BLaER1 treated with 17β-estradiol and CSF1 and Interleukin-3, amounts not matched to agents 10 nM and 100 nM (cell line): ENCODE data around the gene GCA.

Source experiments
- H3K27ac ChIP-seq, 11 experiments: shearing (Covaris generic); formaldehyde crosslinking; 2 replicates each; pipeline ENCODE4 v1.8.1; 2022
- H3K27me3 ChIP-seq, 11 experiments: shearing (Covaris generic); formaldehyde crosslinking; 2 replicates each; pipeline ENCODE4 v1.8.1; 2022
- H3K36me3 ChIP-seq, 11 experiments: shearing (Covaris generic); formaldehyde crosslinking; 2 replicates each; pipeline ENCODE4 v1.8.1; 2022
- H3K4me1 ChIP-seq, 10 experiments: shearing (Covaris generic); formaldehyde crosslinking; 2 replicates each; pipeline ENCODE4 v1.8.1; 2022
- H3K4me2 ChIP-seq, 11 experiments: shearing (Covaris generic); formaldehyde crosslinking; 2 replicates each; pipeline ENCODE4 v1.8.1; 2022
- H3K4me3 ChIP-seq, 10 experiments: shearing (Covaris generic); formaldehyde crosslinking; 2 replicates each; pipeline ENCODE4 v1.8.1; 2022
- H3K9ac ChIP-seq, 11 experiments: shearing (Covaris generic); formaldehyde crosslinking; 2 replicates each; pipeline ENCODE4 v1.8.1; 2022
- H3K9me3 ChIP-seq, 11 experiments: shearing (Covaris generic); formaldehyde crosslinking; replicated peaks in 1 of 11; 2 replicates each; pipeline ENCODE4 v1.8.1; 2022
- H4K20me1 ChIP-seq, 11 experiments: shearing (Covaris generic); formaldehyde crosslinking; 2 replicates each; pipeline ENCODE4 v1.8.1; 2022
- Cebpa-rat ChIP-seq, 11 experiments: shearing (Covaris generic); IDR thresholded peaks; 2 replicates each; pipeline ENCODE4 v1.8.1; 2022

The GCA gene

DNA sequence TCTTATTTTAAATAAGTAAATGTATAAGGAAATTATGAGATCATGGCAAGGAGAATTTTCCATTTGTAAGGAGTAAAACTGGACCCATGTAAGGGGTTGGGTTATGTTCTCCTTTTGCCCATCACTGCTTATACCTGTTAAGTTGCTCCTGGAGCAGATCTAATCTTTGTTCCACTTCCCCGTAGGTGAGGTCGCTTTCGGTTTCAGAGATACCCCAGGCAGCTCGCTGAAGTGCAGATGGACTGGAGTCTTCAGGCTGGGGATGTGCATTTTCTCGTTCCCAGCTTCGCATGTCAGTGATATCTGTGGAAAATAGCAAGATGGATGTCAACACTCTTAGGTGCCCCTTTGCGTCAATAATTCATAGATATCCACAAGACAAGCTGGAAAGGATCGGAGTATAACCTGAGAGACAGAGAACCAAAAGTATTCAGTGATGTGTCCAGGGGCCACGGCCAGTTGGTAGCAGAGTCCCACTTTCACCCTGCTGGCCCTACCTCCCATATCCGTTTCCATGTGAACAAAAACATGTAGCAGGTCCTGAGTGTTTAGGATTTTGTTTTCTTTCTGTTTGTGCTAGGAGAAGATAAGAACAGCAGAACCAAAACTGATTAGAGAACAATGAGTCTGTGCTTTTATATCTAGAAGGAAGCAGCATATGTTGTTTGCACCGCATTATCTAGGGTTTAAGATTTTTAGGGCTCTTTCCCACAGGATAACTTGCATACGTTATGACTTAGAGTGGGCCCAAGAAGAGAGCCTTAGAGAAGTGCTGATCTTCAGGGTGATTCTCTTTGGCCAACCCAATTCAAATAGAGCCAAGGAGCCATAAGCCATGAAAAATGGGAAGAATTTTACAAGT lies 36.0 kb downstream of the GCA start:
- Histone ChIP-seq H3K27me3 (no peaks in the 10 kb centered on the region), H3K4me2 (no peak overlapping the region), H3K9ac (no peak overlapping the region), H4K20me1 (no peaks in the 10 kb centered on the region), H3K9me3 (no peaks in the 10 kb centered on the region), H3K27ac (no peak overlapping the region), H3K36me3 (no peaks in the 10 kb centered on the region), H3K4me3 (no peak overlapping the region), H3K4me1 (peaks cover 0 to 5% (median 0%) of the 10 kb centered on the region in 10 experiments; a peak in 1 of 20 replicates)
- TF ChIP-seq Cebpa-rat (IDR thresholded peaks at IDR 0.05), result no peak

DNA sequence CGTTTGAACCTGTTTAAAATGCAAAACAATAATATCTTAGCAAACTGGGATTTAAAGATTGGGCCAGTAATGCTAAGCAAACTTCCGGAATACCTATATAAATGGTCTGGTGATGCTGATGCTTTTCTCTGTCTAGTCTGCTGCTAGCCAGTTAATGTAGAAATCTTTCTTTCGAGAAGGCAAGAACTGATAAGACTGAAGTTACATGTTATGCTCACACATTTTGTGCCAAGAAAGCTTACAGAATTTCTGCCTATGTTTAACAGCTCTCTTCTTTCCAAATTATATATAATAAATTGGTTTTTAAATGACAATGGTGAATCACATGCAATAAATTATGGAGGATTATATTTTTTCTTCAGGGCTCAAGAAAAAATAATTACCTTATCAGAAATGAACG lies 37.9 kb downstream of the GCA start:
- peaks cover 0 to 5% (median 0%) of the 10 kb centered on the region in 10 experiments; a peak in 1 of 20 replicates for H3K4me1 ChIP-seq
- H3K27ac ChIP-seq, result no peak overlapping the region
- no peaks in the 10 kb centered on the region for H3K36me3 ChIP-seq
- no peak overlapping the region for H3K4me3 ChIP-seq
- no peaks in the 10 kb centered on the region for H3K9me3 ChIP-seq
- H3K9ac ChIP-seq, result no peak overlapping the region
- no peaks in the 10 kb centered on the region for H4K20me1 ChIP-seq
- no peaks in the 10 kb centered on the region for H3K27me3 ChIP-seq
- no peak overlapping the region for H3K4me2 ChIP-seq
- no peak for TF ChIP-seq Cebpa-rat (IDR thresholded peaks at IDR 0.05)

DNA sequence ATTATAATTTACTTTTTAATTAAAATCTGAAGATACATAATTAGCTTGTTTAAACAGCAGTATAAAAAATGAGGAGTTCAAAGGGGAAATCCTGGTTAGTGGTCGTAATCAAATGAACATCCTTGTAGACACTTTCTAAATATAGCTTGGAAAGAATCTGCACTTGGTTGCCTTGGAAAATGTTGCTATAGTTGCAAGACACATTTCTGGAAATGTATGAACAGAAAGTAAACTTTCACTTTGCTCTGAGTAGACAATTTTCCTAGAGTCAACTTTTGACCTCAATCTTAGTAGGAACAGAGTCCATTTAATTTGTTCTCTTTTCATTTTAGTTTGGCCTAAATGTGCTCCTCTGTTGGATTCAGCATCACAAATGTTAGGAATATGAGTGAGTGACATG lies 38.3 kb downstream of the GCA start:
- Histone ChIP-seq H4K20me1 (no peaks in the 10 kb centered on the region), H3K4me2 (no peak overlapping the region), H3K36me3 (no peaks in the 10 kb centered on the region), H3K27ac (no peak overlapping the region), H3K9ac (no peak overlapping the region), H3K4me1 (peaks cover 0 to 5% (median 0%) of the 10 kb centered on the region in 10 experiments; a peak in 1 of 20 replicates), H3K9me3 (no peaks in the 10 kb centered on the region), H3K4me3 (no peak overlapping the region), H3K27me3 (no peaks in the 10 kb centered on the region)
- no peak for TF ChIP-seq Cebpa-rat (IDR thresholded peaks at IDR 0.05)

DNA sequence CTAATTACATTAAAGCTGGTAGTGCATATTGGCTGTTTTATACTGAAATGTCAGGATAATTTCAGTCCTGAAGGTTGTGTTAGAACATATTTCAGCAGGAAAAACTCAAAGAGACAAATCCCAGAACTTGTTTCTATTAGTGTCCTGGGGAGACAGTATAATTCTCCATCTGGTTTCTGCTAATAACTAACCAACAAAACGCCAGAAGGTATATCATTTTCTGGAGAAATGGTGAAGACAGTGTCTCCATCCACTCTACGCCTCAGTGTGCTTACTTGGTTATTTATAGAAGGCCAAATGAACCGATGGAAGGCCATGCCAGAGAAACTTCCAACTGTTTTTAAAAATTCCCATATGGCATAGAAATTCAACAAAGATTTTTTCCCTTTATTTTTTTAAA lies 41.6 kb downstream of the GCA start:
- no peak for TF ChIP-seq Cebpa-rat (IDR thresholded peaks at IDR 0.05)
- Histone ChIP-seq H3K4me3 (no peak overlapping the region), H4K20me1 (no peaks in the 10 kb centered on the region), H3K27ac (no peak overlapping the region), H3K4me2 (no peak overlapping the region), H3K4me1 (peaks cover 0 to 5% (median 0%) of the 10 kb centered on the region in 10 experiments; a peak in 1 of 20 replicates), H3K9me3 (no peaks in the 10 kb centered on the region), H3K9ac (no peak overlapping the region), H3K27me3 (no peaks in the 10 kb centered on the region), H3K36me3 (no peaks in the 10 kb centered on the region)

DNA sequence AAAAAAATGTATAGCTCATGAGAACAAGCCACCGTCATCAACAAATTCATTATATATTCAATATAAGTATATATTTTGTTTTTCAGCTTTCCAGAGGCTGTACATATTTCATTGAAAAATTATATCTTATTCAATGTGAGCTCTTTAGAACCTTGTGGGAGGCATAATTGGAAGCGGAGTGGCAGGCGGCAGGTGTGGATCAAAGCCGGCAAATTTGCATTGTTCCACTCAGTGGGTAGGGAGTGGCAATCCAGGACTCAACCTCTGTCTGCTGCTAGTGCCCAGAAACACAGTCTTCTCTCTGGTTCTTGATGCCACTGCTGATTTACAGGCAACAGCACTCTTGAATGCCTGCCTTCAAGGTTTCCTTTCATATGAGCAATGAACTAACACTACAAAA lies 46.9 kb downstream of the GCA start:
- Histone ChIP-seq H3K4me3 (no peak overlapping the region), H3K36me3 (no peaks in the 10 kb centered on the region), H4K20me1 (no peaks in the 10 kb centered on the region), H3K4me1 (no peaks in the 10 kb centered on the region), H3K9ac (no peak overlapping the region), H3K27ac (no peak overlapping the region), H3K9me3 (no peaks in the 10 kb centered on the region), H3K4me2 (no peak overlapping the region), H3K27me3 (no peaks in the 10 kb centered on the region)
- no peak for TF ChIP-seq Cebpa-rat (IDR thresholded peaks at IDR 0.05)

DNA sequence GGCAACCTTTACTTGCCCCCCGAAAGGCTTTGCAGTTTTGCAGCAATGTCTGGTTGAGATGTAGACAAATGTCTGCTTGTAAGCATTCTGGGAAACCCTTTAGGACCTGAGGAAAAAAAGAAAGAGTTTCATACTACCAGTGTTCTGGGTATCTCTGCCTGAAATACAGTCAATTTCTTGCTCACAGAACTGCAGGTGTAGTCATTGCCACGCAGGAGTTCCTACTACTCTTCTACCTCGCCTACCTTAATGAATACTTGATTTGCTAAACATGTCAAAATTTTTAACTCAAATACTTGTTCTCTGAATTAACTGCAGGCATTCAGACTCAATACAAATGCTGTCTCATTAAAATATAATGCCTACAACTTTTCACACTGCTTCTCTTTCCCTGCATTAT lies 56.4 kb downstream of the GCA start:
- H4K20me1 ChIP-seq, result no peaks in the 10 kb centered on the region
- H3K4me3 ChIP-seq, result no peak overlapping the region
- H3K27me3 ChIP-seq, result no peaks in the 10 kb centered on the region
- H3K9ac ChIP-seq, result no peak overlapping the region
- H3K4me2 ChIP-seq, result no peak overlapping the region
- no peaks in the 10 kb centered on the region for H3K9me3 ChIP-seq
- H3K4me1 ChIP-seq, result no peaks in the 10 kb centered on the region
- no peak for TF ChIP-seq Cebpa-rat (IDR thresholded peaks at IDR 0.05)
- no peaks in the 10 kb centered on the region for H3K36me3 ChIP-seq
- no peak overlapping the region for H3K27ac ChIP-seq

DNA sequence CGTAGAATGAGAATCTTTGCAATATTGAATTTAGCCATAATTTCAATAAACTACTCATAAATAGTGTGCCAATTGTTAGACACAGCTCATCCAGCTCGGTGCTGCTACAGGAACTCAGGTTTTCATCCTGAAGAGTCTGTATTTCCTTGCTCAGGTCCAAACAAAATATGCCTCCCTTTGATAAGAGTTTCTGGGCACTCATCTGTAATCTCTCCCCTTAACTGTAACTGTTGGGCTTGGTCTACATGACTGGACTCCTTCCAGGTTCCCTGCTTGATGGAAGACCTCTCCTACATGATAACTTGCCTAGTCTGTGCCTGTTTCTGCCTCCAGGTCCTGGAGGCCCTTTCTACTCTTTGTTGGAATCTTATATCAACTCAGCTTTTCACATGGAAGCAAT lies 57.9 kb downstream of the GCA start:
- Histone ChIP-seq H3K4me1 (peaks cover 0 to 9% (median 0%) of the 10 kb centered on the region in 10 experiments; a peak in 1 of 20 replicates), H3K36me3 (no peaks in the 10 kb centered on the region), H3K27ac (no peak overlapping the region), H4K20me1 (no peaks in the 10 kb centered on the region), H3K27me3 (no peaks in the 10 kb centered on the region), H3K9me3 (no peaks in the 10 kb centered on the region), H3K4me2 (no peak overlapping the region), H3K4me3 (no peak overlapping the region), H3K9ac (no peak overlapping the region)
- no peak for TF ChIP-seq Cebpa-rat (IDR thresholded peaks at IDR 0.05)

DNA sequence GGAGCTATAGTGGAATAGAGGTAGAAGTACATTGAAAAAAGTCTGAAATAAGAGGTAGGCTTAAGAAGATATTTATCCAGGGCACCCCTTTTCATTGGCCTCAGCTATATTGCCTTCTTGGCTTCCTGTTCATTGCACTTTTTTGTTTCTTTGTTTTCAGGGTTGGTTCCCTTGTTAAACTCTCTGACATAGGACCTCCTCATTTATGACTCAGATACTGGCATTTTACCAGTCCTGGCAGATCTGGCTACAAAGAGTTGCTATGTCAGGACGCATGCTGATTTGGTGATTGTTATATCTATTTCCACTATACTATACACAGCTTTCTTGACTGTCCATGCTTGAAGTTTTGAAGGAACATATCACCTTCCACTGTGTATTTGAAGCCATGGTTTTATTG lies 60.0 kb downstream of the GCA start:
- no peak overlapping the region for H3K4me3 ChIP-seq
- no peak overlapping the region for H3K4me2 ChIP-seq
- no peaks in the 10 kb centered on the region for H3K27me3 ChIP-seq
- no peak overlapping the region for H3K9ac ChIP-seq
- H3K27ac ChIP-seq, result no peak overlapping the region
- H3K9me3 ChIP-seq, result no peaks in the 10 kb centered on the region
- no peak for TF ChIP-seq Cebpa-rat (IDR thresholded peaks at IDR 0.05)
- H4K20me1 ChIP-seq, result no peaks in the 10 kb centered on the region
- H3K4me1 ChIP-seq, result peaks cover 0 to 10% (median 0%) of the 10 kb centered on the region in 10 experiments; a peak in 1 of 20 replicates
- no peaks in the 10 kb centered on the region for H3K36me3 ChIP-seq
